Jurkat, Clone E6-1 (cell line): ENCODE measurements around the gene CIROP. TPM values are rescaled to one million over a fixed set of nuclear protein-coding genes. Genes with fewer than 3 reads are reported as not detected.

Source experiments
- DNase-seq: peaks from one replicate; pipeline ENCODE4 v3.0.0-alpha.2; 2011; ENCODE audit warnings: low read depth, low spot score
- H3K4me3 ChIP-seq: 2 replicates; pipeline ENCODE4 v1.5.1; 2011; ENCODE audit warnings: mild to moderate bottlenecking, low read length, control low read depth, moderate library complexity
- polyA plus RNA-seq: library from polyadenylated mRNA; unstranded; fragments of >200 nt; gene quantifications from one replicate; pipeline ENCODE4 v1.2.1, GENCODE V29; 2012; ENCODE audit warnings: missing spikeins; ENCODE audit not compliant: insufficient read length, insufficient read depth

CIROP gene, protein sequence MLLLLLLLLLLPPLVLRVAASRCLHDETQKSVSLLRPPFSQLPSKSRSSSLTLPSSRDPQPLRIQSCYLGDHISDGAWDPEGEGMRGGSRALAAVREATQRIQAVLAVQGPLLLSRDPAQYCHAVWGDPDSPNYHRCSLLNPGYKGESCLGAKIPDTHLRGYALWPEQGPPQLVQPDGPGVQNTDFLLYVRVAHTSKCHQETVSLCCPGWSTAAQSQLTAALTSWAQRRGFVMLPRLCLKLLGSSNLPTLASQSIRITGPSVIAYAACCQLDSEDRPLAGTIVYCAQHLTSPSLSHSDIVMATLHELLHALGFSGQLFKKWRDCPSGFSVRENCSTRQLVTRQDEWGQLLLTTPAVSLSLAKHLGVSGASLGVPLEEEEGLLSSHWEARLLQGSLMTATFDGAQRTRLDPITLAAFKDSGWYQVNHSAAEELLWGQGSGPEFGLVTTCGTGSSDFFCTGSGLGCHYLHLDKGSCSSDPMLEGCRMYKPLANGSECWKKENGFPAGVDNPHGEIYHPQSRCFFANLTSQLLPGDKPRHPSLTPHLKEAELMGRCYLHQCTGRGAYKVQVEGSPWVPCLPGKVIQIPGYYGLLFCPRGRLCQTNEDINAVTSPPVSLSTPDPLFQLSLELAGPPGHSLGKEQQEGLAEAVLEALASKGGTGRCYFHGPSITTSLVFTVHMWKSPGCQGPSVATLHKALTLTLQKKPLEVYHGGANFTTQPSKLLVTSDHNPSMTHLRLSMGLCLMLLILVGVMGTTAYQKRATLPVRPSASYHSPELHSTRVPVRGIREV
- polyA plus RNA-seq = not detected

DNA sequence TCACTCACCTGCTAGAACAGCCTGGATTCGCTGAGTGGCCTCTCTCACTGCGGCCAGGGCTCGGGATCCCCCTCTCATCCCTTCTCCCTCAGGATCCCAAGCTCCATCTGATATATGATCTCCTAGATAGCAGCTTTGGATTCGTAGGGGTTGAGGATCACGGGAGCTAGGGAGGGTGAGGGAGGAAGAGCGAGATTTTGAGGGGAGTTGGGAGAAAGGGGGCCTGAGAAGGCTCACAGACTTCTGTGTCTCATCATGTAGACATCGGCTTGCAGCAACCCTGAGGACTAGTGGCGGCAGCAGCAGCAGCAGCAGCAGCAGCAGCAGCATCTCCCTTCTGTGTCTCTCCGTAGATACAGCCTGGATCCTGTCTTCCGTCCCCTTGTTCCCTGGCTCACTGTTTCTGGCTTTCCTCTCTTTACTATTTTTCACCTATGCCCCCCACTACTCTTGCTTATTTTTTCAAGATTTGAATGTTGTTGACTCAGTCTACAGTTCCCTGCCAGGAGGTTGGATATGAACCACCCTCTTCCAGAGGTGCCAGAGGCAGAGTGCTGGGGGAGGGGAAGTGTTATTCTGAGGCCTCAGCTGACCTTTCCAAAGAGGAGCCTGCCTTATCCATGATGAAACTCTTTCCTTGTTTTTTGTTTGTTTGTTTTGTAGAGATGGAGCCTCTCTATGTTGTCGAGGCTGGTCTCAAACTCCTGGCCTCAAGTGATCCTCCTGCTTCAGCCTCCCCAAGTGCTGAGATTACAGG lies at the start of gene CIROP:
Gene CIROP, minus strand, starts transcription at position 399 of the 757 bp plus-strand sequence. Its CDS starts 69 bp downstream, at position 330.
- no peak within 1 kb of the TSS for H3K4me3 ChIP-seq
- no peak for DNase-seq

DNA sequence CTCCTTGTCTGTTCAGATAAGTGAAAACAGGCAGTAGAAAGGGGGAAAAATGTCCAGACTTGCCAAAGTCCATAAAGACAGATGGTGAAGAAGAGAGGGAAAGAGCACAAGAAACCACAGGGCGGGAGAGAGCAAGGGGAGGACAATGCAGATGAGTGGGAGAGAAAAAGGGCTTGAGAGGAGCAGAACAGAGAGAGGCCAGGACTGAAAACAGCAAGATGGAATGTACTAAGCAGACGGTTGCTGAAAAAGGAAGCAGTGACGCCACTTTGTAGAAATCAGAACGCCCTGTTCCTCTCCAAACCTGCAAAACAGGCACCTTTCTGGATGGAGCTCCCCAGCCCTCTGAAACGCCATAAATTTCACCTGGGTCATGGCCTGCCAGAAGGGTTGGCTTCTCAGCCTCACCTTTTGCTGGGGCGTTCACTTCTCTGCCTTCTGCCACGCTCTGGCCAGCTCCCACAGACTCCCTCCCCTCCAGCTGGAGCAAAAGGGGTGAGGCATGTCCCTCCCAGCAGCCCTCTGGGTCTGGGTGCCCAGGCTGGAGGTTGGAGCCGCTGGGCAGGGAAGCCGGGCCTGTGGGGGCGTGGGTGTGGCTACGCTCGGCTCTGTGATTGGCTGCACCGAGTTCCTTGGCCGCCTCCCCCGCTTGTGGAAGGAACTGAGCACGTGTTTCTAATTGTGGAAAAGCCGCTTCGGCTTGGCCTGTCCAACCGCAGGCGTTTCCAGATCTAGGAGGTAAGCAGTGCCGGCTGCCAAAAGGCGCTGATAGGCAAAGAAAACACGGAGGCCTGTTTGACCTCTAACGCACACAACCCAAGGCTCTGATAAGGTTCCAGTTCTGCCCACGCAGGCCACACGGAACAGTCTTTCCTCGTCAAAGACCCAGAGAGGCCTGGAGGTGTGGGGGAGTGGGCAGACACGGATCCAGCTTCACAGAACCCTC lies 49.3 kb upstream of the CIROP start:
- DNase-seq = peak; percentile 10
- H3K4me3 ChIP-seq = peak overlapping the region; percentile 8

DNA sequence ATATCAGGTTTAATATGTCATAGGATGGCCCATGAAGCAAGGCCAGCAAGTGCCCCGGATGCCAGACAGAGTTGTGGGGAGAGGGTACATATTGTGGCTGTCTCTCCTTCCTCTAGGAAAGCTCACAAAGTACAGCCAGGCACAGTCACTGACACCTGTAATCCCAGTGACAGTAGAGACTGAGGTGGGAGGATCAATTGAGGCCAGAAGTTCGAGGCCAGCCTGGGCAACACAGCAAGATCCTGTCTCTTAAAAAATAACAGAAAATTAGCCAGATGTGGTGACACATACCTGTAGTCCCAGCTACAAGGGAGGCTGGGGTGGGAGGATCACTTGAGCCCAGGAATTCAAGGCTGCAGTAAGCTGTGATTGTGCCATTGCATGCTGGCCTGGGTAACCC lies 46.6 kb upstream of the CIROP start:
- no peak overlapping the region for H3K4me3 ChIP-seq
- no peak for DNase-seq

DNA sequence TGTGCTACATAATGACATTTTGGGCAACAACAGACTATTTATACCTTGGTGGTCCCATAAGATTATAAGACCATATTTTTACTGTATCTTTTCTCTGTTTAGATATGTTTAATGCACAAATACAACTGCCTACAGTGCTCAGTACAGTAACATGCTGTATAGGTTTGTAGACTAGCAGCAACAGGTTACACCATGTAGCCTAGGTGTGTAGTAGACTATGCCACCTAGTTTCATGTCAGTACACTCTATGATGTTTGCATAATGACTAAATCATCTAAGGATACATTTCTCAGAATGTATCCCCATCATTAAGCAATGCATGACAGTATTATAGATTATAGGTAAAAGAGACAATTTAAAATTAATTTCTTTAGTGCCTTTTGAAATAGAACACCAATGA lies 45.0 kb upstream of the CIROP start:
- no peak for DNase-seq

DNA sequence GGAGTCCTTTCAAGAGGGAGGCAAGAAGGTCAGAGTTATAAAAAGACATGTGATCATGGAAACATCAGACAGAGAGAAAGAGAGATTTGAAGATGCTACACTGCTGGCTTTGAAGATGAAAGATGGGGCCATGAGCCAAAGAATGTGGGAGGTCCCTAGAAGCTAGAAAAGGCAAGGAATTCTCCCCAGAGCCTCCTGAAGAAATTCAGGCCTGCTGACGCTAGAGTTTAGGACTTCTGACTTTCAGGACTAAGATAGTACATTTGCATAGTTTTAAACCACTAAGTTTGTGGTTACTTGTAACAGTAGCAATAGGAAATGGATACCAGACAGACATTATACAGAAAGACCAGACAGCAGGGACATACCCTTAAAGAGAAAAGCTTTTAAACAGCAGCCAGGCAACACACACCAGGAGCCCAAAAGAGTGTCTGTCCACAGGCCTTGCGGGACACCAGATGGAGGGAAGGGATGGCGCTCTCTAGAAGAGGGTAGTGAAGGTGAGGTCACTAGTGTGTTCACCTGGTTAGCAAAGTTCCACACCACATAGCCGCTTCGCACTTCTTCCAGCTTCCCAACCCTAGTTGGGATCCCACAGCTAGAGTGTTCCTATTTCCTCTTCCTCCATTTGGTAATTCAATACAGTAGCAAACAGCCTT lies 43.9 kb upstream of the CIROP start:
- H3K4me3 ChIP-seq = no peak overlapping the region
- DNase-seq = no peak

More for the DNA sequence above, 45.0 kb upstream of the CIROP start:
- no peak overlapping the region for H3K4me3 ChIP-seq

DNA sequence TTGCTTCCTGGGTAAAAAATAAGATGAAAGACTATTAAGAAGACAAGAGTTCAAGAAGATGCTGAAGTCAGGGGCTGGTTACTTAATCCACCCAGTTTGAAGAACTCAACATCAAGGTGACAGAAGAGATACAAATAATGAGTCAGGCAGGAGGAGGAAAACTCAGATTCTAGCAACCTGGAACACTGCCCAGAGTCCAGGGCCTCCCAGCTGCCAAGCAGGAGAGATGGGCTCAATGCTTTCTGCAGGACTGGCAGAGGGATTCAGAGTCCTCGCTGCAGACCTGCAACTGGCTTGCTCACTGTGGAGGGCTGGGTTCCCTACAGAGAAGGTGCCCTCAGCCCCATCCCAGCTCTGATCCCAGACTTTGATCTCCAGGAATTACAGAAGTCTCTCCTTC lies 42.9 kb upstream of the CIROP start:
- no peak overlapping the region for H3K4me3 ChIP-seq
- DNase-seq = no peak

DNA sequence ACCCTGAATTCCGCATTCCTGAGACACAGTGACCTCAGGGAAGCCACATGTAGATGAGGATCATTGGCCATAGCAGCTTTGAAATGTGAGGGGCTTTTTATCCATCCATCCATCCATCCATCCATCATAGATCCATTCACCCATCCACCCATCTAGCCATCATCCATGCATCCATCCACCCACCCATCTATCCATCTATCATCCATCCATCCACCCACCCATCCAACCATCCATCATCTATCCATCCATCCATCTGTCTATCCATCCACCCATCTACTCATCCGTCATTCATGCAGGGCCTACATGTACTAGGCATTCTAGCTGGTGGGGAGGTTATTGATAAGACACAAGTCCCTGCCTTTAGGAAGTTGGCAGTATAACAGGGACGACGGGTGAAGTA lies 42.2 kb upstream of the CIROP start:
- no peak overlapping the region for H3K4me3 ChIP-seq
- DNase-seq = no peak

DNA sequence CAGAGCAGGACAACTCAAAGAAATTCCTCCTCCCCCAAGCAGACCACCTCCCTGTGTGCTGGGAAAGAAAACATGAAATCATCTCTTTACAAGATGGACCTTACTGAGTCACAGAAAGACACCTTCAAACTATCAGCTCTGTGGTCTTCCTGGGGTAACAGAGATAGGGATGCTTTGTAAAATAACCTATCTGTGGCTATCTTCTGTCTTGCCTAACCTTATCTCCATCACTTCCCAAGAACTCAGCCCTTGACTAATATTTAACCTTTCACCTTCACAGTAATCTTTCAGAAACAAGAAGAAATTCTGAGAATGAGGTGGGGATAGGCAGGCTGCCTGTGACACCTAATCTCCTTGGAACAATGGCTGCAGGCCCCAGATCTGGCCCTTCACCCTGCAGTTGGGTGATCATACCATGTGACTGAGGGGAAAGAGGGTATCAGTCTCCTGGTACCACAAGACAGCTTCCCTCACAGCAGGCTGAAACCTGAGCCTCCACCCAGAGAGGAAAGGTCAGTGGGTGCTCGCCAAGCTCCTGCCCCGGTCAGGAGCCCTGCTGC lies 41.6 kb upstream of the CIROP start:
- no peak overlapping the region for H3K4me3 ChIP-seq
- no peak for DNase-seq

DNA sequence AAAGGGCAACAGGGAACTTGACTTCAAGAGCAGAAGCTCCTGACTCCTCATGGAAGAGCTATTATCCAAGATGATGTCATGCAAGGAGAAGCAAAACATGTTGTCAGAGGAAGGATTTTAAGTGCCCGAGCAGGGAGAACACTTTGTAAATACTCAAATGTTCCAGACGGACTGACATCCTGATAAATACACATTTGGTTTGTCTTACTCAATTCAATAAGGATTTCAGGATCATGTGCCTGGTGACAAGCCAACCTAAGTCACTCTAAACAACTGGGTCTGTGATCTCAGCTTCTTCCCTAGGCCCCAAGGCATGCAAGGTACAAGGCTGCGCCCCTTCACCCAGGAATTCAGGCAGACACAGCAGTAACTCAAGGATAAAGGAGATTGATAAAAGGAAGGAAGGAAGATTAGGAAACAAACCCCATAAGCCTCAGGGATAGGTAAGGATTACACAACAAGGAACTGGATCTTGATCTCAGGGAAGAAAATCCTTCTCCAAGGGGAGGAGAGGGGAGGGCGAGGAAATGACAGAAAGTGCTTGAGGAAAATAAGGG lies 41.1 kb upstream of the CIROP start:
- no peak for DNase-seq
- no peak overlapping the region for H3K4me3 ChIP-seq

DNA sequence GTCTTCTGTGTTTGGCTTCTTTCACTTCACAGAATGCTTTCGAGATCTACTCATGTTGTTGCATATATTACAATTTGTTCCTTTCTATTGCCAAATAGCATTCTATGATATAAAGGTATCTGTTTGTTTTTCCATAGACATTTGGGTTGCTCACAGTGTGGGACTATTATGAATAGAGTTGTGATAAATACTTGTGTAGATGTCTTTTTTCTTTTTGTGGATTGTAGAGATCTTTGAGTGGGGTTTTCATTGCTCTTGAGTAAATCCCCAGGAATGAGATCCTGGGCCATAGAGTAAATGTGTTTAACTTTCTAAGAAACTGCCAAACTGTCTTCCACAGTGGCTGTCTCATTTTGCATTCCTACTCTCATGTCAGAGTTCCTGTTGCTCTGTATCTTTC lies 39.1 kb upstream of the CIROP start:
- DNase-seq = no peak

DNA sequence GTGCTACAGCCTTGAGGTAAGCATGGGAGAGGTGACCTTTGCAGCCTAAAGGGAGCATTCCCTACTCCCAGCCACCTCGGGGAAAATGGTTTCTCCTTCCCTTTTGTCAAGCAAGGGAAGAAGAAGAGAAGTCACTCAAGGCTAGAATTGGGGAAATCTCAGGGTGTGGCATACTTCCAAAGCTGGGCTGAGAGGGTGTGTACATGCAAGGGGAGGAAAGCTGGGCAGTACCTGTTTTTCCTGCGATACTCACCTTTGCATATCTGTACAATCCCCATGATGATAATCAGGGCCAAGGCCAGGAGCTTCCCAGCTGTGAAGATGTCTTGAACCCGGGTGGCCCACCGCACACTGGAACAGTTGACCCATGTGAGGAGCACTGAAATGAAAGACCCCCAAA lies 38.0 kb upstream of the CIROP start:
- H3K4me3 ChIP-seq = no peak overlapping the region
- no peak for DNase-seq

More for the DNA sequence above, 39.1 kb upstream of the CIROP start:
- H3K4me3 ChIP-seq = no peak overlapping the region

DNA sequence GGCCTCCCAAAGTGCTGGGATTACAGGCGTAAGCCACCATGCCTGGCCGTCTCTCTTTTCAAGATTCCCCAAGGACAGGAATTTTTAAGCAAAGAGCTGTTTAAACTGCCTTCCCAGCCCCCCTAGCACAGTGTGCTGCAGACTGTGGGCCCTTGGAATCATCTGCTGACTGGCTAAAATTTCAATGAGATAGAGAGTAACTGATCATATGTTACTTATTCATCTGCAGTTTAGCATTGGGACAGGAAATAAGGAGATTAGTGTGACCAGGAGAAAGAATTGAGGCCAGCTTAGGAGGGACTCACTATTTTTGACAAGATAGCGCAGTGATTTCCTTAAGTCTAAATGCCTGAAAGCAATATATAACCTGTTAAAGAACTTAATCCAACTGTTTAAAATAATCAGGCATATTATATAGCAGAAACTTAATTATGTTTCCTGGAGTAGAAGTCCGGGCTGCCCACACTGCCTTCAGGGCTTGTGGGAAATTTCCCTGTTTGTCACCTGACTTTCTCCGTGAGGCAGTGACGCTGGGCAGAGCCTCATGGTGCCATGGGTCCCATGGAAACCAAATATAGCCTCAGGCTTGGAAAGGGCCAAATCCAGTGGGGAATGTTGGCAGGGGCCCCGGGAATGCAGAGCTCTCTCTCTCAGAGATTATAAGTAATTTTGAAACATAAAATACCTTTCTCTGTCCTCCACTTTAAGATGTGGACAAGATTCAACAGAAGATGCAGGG lies 37.1 kb upstream of the CIROP start:
- no peak overlapping the region for H3K4me3 ChIP-seq

DNA sequence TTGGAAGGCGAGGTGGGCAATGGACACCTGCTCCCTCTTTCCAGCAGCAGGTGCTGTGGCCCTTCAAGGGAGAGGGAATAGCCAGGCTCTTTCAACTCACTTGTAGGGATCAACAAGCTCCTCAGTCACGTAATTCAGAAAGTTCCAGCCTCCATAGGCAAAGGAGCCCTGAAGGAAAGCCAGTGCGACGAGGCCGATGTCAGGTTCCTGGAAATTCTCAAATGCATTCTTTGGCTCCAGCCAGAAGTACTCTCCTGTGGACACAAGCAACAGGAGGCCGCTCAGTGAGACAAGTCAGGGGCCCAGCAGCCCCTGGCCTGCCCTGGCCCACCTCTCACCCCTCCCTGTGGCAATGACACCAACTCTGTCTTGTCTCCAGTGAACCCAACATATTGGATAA lies 35.6 kb upstream of the CIROP start:
- DNase-seq = no peak
- H3K4me3 ChIP-seq = no peak overlapping the region

More for the DNA sequence above, 37.1 kb upstream of the CIROP start:
- no peak for DNase-seq

DNA sequence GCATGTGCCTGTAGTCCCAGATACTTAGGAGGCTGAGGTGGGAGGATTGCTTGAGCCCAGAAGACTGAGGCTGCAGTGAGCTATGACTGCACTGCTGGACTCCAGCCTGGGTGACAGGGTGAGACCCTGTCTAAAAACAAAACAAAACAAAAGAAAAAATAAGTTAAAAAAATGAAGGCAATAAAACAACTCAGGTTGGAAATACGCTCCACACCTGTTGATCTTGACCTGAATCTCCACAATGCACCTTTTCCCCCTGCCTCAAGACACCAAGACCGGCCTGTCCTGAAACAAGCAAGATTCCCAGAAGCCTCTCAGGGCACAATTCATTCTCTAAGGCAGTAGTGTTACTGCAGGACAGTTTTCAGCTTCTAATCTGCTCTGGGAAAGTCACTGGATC lies 35.1 kb upstream of the CIROP start:
- no peak for DNase-seq
- no peak overlapping the region for H3K4me3 ChIP-seq

DNA sequence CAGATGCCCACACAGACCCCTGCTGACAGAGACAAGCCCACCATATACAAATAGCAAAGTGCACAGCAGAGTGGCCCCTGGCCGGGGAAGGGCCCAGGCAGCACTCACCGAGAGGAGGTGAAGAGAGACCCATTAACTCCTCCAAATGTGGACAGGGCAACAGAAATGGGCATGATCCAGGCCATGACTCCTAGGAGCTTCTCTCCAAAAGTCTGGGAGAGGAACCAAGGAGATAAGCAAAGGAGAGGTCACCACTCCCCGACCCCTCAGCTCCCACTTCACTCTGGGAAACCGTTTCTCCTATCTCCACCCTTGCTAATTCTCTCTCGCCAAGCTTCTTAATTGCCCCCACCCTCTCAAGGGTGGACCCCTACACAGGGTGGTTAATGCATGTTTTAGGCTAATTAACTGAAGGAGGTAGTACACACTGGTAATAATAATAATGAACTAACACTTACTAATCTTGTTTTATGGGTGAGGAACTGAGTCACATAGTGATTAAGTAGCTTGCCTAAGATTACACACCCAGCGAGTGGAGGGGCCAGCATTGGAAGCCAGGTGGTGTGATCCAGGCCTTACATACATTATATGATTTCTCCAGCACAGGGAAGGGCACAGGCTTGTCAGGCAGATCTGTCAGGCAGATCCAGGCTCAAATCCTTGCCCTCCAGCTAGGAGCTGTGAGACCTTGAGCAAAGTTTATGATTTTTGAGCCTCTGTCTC lies 33.2 kb upstream of the CIROP start:
- DNase-seq = no peak
- no peak overlapping the region for H3K4me3 ChIP-seq

DNA sequence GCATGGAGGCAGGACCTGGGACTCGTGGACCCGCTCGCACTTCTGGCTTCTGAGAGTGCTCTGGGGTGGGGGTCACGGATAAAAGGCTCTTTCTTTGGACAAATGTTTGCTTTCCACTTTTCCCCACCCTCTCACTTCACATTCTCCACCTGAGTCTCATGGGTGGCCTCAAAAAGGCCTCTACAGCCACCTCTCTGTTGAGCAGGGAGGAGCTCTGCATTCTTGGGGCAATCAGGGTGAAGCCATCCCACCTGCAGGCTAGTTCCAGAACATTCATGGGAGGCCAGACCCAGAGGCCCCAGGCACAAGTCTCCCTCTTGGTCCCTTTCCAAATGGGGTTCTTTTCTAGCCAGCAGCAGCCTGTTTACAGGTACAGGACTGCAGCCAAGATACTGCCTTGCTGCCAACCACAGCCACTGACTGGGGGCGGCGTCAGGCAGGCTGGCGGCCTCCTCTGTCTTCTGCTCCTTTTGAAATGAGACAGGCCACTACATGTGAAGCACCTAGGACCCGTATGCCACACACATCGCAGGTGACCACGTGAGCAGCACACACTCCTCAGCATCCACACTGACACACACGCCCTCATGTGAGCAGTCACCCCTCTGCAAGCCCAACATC lies 32.5 kb upstream of the CIROP start:
- H3K4me3 ChIP-seq = no peak overlapping the region
- no peak for DNase-seq
